AG04450 (cell line): ENCODE measurements around the gene NOTCH1. TPM values are rescaled to one million over a fixed set of nuclear protein-coding genes. Genes with fewer than 3 reads are reported as not detected.
"Not testable (repeated sequence)": the region's sequence is repeated elsewhere in the genome, so short reads cannot be mapped to it uniquely, and the experiment has no call there.

Experiments
- CTCF ChIA-PET: fragments of 300-600, 350-600 bp; formaldehyde crosslinking; extraction: SDS; loops from one replicate; lab custom pipeline; 2022; ENCODE audit warnings: antibody characterized with exemption, inconsistent platforms; lab: Charles Lee
- POLR2A ChIA-PET: fragments of 350-600 bp; formaldehyde crosslinking; extraction: SDS; loops from one replicate; lab custom pipeline; 2021; ENCODE audit warnings: antibody characterized with exemption, inconsistent platforms; lab: Yijun Ruan, JAX
- DNase-seq: peaks from one replicate; pipeline ENCODE4 v3.0.0-alpha.2; 2011; ENCODE audit warnings: low read depth, low spot score
- H3K27ac ChIP-seq: one replicate; pipeline ENCODE4 v1.5.1; 2012; ENCODE audit warnings: low read depth, low read length, control low read depth
- H3K27me3 ChIP-seq: one replicate; pipeline ENCODE4 v1.6.0; 2012; ENCODE audit warnings: low read length; ENCODE audit not compliant: control insufficient read depth, insufficient read depth
- H3K4me3 ChIP-seq: 2 replicates; pipeline ENCODE4 v1.5.1; 2011; ENCODE audit warnings: mild to moderate bottlenecking, low read depth, low read length, control low read depth
- H3K9me3 ChIP-seq: 2 replicates; pipeline ENCODE4 v1.5.1; 2012; ENCODE audit warnings: low read length; ENCODE audit not compliant: control insufficient read depth, insufficient read depth
- CTCF ChIP-seq: IDR thresholded peaks from 2 replicates; pipeline ENCODE4 v1.5.1; 2011; ENCODE audit warnings: low read depth, low read length, control low read depth, inconsistent platforms
- polyA plus RNA-seq: library from polyadenylated mRNA; depleted of rRNA; stranded (reverse); fragments of >200 nt; gene quantifications from 2 replicates; pipeline ENCODE4 v1.2.3, GENCODE V29; 2011

NOTCH1 gene
- polyA plus RNA-seq, 1 experiment = 0.89 TPM

GRCh38 chr9:136578626-136578914 lies 32.7 kb upstream of the NOTCH1 start:
- CTCF ChIA-PET = no interaction called here

GRCh38 chr9:136577941-136578625 lies 32.2 kb upstream of the NOTCH1 start:
- DNase-seq = no peak
- peaks cover 6% of the 10 kb centered on the region; the same call in 1 of the 2 replicates for H3K9me3 ChIP-seq
- TF ChIP-seq CTCF = no peak
- H3K27me3 ChIP-seq = no peaks in the 10 kb centered on the region
- POLR2A ChIA-PET = no interaction called here
- CTCF ChIA-PET = no interaction called here
- H3K27ac ChIP-seq = no peak overlapping the region
- no peak overlapping the region for H3K4me3 ChIP-seq

More at GRCh38 chr9:136578626-136578914, 32.7 kb upstream of the NOTCH1 start:
- DNase-seq = no peak
- H3K9me3 ChIP-seq = peaks cover 6% of the 10 kb centered on the region; the same call in 1 of the 2 replicates
- no peak for TF ChIP-seq CTCF
- no peak overlapping the region for H3K4me3 ChIP-seq
- POLR2A ChIA-PET = no interaction called here
- H3K27ac ChIP-seq = no peak overlapping the region
- H3K27me3 ChIP-seq = peaks cover 2% of the 10 kb centered on the region

GRCh38 chr9:136576269-136576626 lies 30.4 kb upstream of the NOTCH1 start:
- DNase-seq = no peak
- ChIA-PET CTCF (no interaction called here), POLR2A (no interaction called here)
- no peak for TF ChIP-seq CTCF
- Histone ChIP-seq H3K4me3 (no peak overlapping the region), H3K27ac (no peak overlapping the region), H3K9me3 (no peaks in the 10 kb centered on the region; the same call in 1 of the 2 replicates), H3K27me3 (no peaks in the 10 kb centered on the region)

GRCh38 chr9:136575626-136576268 lies 29.9 kb upstream of the NOTCH1 start:
- Histone ChIP-seq H3K9me3 (no peaks in the 10 kb centered on the region; the same call in 1 of the 2 replicates), H3K27ac (no peak overlapping the region), H3K27me3 (no peaks in the 10 kb centered on the region), H3K4me3 (no peak overlapping the region)
- DNase-seq = no peak
- ChIA-PET CTCF (no interaction called here), POLR2A (no interaction called here)
- no peak for TF ChIP-seq CTCF

- H3K27me3 ChIP-seq, DNase-seq, H3K4me3 ChIP-seq, POLR2A ChIA-PET, CTCF ChIA-PET, H3K27ac ChIP-seq, H3K9me3 ChIP-seq: not testable (repeated sequence)
Observed at GRCh38 chr9:136574606-136575005, 28.8 kb upstream of the NOTCH1 start.
